A549 (cell line): Measurements from ENCODE around the gene PTHLH. TPM values are rescaled to one million over a fixed set of nuclear protein-coding genes. Genes with fewer than 3 reads are reported as not detected.

ENCODE experiments used
- ATAC-seq, 2 experiments: fragments of 200-7000 bp in 1 of 2; fragments of >200 bp in 1 of 2; cut with Nextera tagmentation in 1 of 2; cut with Tn5 transposase in 1 of 2; 3 replicates each; pipeline versions ENCODE4 v1.8.0 to v1.9.1; 2018 to 2020; ENCODE audit warnings: mild to moderate bottlenecking in 1 of 2, moderate library complexity in 1 of 2
- CTCF ChIA-PET: fragments of 300-600 bp; sonication (Branson Sonifier 250); formaldehyde crosslinking; extraction: SDS; loops from one replicate; lab custom pipeline; 2021; ENCODE audit warnings: antibody characterized with exemption, inconsistent platforms; lab: Yijun Ruan, JAX
- POLR2A ChIA-PET: fragments of 350-600 bp; formaldehyde crosslinking; extraction: SDS; loops from one replicate; lab custom pipeline; 2021; ENCODE audit warnings: antibody characterized with exemption, inconsistent platforms; lab: Yijun Ruan, JAX
- DNase-seq, 2 experiments: peaks; one replicate each; pipeline versions ENCODE4 v3.0.0 to v3.0.0-alpha.2; 2011 to 2016; ENCODE audit warnings: low read depth in 1 of 2, low spot score in 1 of 2
- FAIRE-seq: peaks from 2 replicates; lab custom pipeline; 2011; peaks lifted over from hg19 to GRCh38; lab: Jason Lieb, UNC
- H3K27ac ChIP-seq, 2 experiments: fragments of >200 bp; sonication (Bioruptor Twin); formaldehyde crosslinking; 3 replicates each; pipeline ENCODE4 v1.5.1; 2016 to 2017
- H3K4me1 ChIP-seq: fragments of >200 bp; sonication (Bioruptor Twin); formaldehyde crosslinking; 3 replicates; pipeline ENCODE4 v1.6.1; 2016
- H3K4me2 ChIP-seq: fragments of >200 bp; sonication (Bioruptor Twin); formaldehyde crosslinking; 3 replicates; pipeline ENCODE4 v1.6.1; 2016
- H3K4me3 ChIP-seq: fragments of >200 bp; sonication (Bioruptor Twin); formaldehyde crosslinking; 3 replicates; pipeline ENCODE4 v1.5.1; 2016
- H3K9me3 ChIP-seq: fragments of >200 bp; sonication (Bioruptor Twin); formaldehyde crosslinking; 3 replicates; pipeline ENCODE4 v1.6.1; 2016
- CEBPB ChIP-seq, 2 experiments: fragments of >200 bp in 1 of 2; sonication (Bioruptor Twin) in 1 of 2; formaldehyde crosslinking in 1 of 2; IDR thresholded peaks; 2 replicates each; pipeline ENCODE4 v1.6.1; 2012 to 2016
- CHD4 ChIP-seq: fragments of 200-600 bp; sonication (generic); IDR thresholded peaks from 2 replicates; pipeline ENCODE4 v1.6.1; 2016; ENCODE audit warnings: antibody characterized with exemption, mild to moderate bottlenecking, borderline replicate concordance
- EHMT2 ChIP-seq: fragments of 200-600 bp; sonication (generic); IDR thresholded peaks from 2 replicates; pipeline ENCODE4 v1.6.1; 2016; ENCODE audit warnings: antibody characterized with exemption, low read depth, mild to moderate bottlenecking, moderate library complexity
- EP300 ChIP-seq, 2 experiments: fragments of >200 bp; sonication (Bioruptor Twin); formaldehyde crosslinking; IDR thresholded peaks; 2 replicates in 1 of 2; 3 replicates in 1 of 2; pipeline ENCODE4 v1.6.1; 2016 to 2017
- HOXB5 ChIP-seq: fragments of 250-450 bp; sonication (Bioruptor Pico); IDR thresholded peaks from 2 replicates; pipeline ENCODE4 v1.5.0; 2020; ENCODE audit warnings: mild to moderate bottlenecking, moderate library complexity
- KDM1A ChIP-seq: fragments of 200-600 bp; sonication (generic); IDR thresholded peaks from 2 replicates; pipeline ENCODE4 v1.6.1; 2016; ENCODE audit warnings: low read depth, mild to moderate bottlenecking
- KDM5A ChIP-seq: fragments of 200-600 bp; sonication (generic); IDR thresholded peaks from 2 replicates; pipeline ENCODE4 v1.6.1; 2016; ENCODE audit warnings: antibody characterized with exemption, mild to moderate bottlenecking
- MAFK ChIP-seq: fragments of 450-650 bp; IDR thresholded peaks from 2 replicates; pipeline ENCODE4 v1.6.1; 2014; ENCODE audit not compliant: partially characterized antibody
- MYC ChIP-seq: IDR thresholded peaks from 2 replicates; pipeline ENCODE4 v1.6.1; 2012; ENCODE audit warnings: mild to moderate bottlenecking, inconsistent platforms, low read length, improper control_type of control experiment, borderline replicate concordance
- NPAS2 ChIP-seq: fragments of 250-450 bp; sonication (Bioruptor Pico); IDR thresholded peaks from 2 replicates; pipeline ENCODE4 v1.8.0; 2022; ENCODE audit warnings: mild to moderate bottlenecking, moderate library complexity, borderline replicate concordance
- NR3C1 ChIP-seq: fragments of >200 bp; sonication (Bioruptor Twin); formaldehyde crosslinking; IDR thresholded peaks from 3 replicates; pipeline ENCODE4 v1.6.1; 2017
- PHF8 ChIP-seq: fragments of 200-600 bp; sonication (generic); IDR thresholded peaks from 2 replicates; pipeline ENCODE4 v1.6.1; 2016; ENCODE audit warnings: low read depth, mild to moderate bottlenecking, antibody characterized with exemption, moderate library complexity, borderline replicate concordance
- RAD21 ChIP-seq, 2 experiments: fragments of >200 bp in 1 of 2; sonication (Bioruptor Twin) in 1 of 2; formaldehyde crosslinking in 1 of 2; IDR thresholded peaks in 1 of 2; conservative IDR thresholded peaks in 1 of 2; 2 replicates in 1 of 2; 3 replicates in 1 of 2; pipeline ENCODE4 v1.6.1; 2012 to 2018; ENCODE audit warnings: inconsistent platforms in 1 of 2
- RCOR1 ChIP-seq: fragments of 150-350 bp; IDR thresholded peaks from 2 replicates; pipeline ENCODE4 v1.6.1; 2014; ENCODE audit warnings: antibody characterized with exemption, low read length, low read depth
- REST ChIP-seq: fragments of 200-600 bp; sonication (generic); IDR thresholded peaks from 2 replicates; pipeline ENCODE4 v1.6.1; 2016; ENCODE audit warnings: antibody characterized with exemption, mild to moderate bottlenecking, moderate library complexity
- SREBF2 ChIP-seq: fragments of 450-650 bp; IDR thresholded peaks from 2 replicates; pipeline ENCODE4 v1.6.1; 2014; ENCODE audit warnings: mild to moderate bottlenecking, moderate library complexity
- TP53 ChIP-seq: fragments of 250-450 bp; sonication (Bioruptor Pico); IDR thresholded peaks from 2 replicates; pipeline ENCODE4 v1.5.0; 2021; ENCODE audit warnings: mild to moderate bottlenecking, moderate library complexity
- ZC3H11A ChIP-seq: fragments of 450-650 bp; IDR thresholded peaks from 2 replicates; pipeline ENCODE4 v1.6.1; 2014; ENCODE audit warnings: antibody characterized with exemption, mild to moderate bottlenecking
- ZNF302 ChIP-seq: fragments of 250-450 bp; sonication (Bioruptor Pico); IDR thresholded peaks from 2 replicates; pipeline ENCODE4 v1.9.0; 2021; ENCODE audit warnings: inconsistent platforms, mild to moderate bottlenecking, moderate library complexity
- ZSCAN20 ChIP-seq: fragments of 250-450 bp; sonication (Bioruptor Pico); IDR thresholded peaks from 2 replicates; pipeline ENCODE4 v1.8.0; 2022; ENCODE audit warnings: mild to moderate bottlenecking, moderate library complexity
- WGBS: methylation state at CpG from one replicate; pipeline ENCODE4 v1.1.6; 2017; ENCODE audit errors: missing lambda C conversion rate; 5-methylcytosine and 5-hydroxymethylcytosine counted together
- polyA plus RNA-seq, 4 experiments: library from polyadenylated mRNA; depleted of rRNA in 3 of 4; stranded (reverse); fragments of >200 nt; fragmentation: RNase III in 1 of 4; extraction: RNeasy Plus Mini Kit Qiagen cat#74134 plus additional on column Dnase treatment in 1 of 4; gene quantifications; 2 replicates in 3 of 4; 3 replicates in 1 of 4; pipeline ENCODE4 v1.2.3, GENCODE V29; 2011 to 2017
- TF ChIP-seq, protein P1 (sequence below): IDR thresholded peaks from 2 replicates; pipeline ENCODE4 v1.6.1; 2012; ENCODE audit warnings: low read depth, borderline replicate concordance
- TF ChIP-seq, protein P2 (sequence below): fragments of 250-450 bp; sonication (Bioruptor Pico); IDR thresholded peaks from 2 replicates; pipeline ENCODE4 v1.5.0; 2021; ENCODE audit warnings: mild to moderate bottlenecking, moderate library complexity, borderline replicate concordance

PTHLH gene
- polyA plus RNA-seq, 2 of the 4 experiments (the other 2 are of a cell fraction) = 10.9 to 27.9 TPM

GRCh38 chr12:27960821-27961220 lies 11.7 kb downstream of the PTHLH start:
- 93% methylated on average over 3 of the region's 3 CpGs for WGBS
- DNase-seq = no peak
- no peak overlapping the region for H3K4me3 ChIP-seq
- H3K9me3 ChIP-seq = no peaks in the 10 kb centered on the region
- H3K4me2 ChIP-seq = no peak overlapping the region
- ChIA-PET CTCF (no interaction called here), POLR2A (no interaction called here)
- no peak overlapping the region for H3K27ac ChIP-seq
- peaks cover 22% of the 10 kb centered on the region for H3K4me1 ChIP-seq
- FAIRE-seq = no peak
- ATAC-seq = no peak
- TF ChIP-seq, protein P1, sequence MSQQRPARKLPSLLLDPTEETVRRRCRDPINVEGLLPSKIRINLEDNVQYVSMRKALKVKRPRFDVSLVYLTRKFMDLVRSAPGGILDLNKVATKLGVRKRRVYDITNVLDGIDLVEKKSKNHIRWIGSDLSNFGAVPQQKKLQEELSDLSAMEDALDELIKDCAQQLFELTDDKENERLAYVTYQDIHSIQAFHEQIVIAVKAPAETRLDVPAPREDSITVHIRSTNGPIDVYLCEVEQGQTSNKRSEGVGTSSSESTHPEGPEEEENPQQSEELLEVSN = no peak
- TF ChIP-seq CHD4 = no peak
- TF ChIP-seq MAFK = no peak
- TF ChIP-seq EP300 (IDR thresholded peaks at IDR 0.05) = no peak
- no peak for TF ChIP-seq REST

- Histone ChIP-seq H3K4me1 (0 out of 3 replicates have a peak, but pooled peaks cover under 1% of the 10 kb centered on the region), H3K27ac (no peak overlapping the region), H3K4me3 (no peak overlapping the region), H3K4me2 (no peak overlapping the region), H3K9me3 (no peaks in the 10 kb centered on the region)
- no peak for DNase-seq
- CTCF ChIA-PET = no interaction called here
- ATAC-seq = no peak
- WGBS = 92% methylated on average over 3 of the region's 3 CpGs
- FAIRE-seq = no peak
- no peak for TF ChIP-seq EHMT2
- TF ChIP-seq KDM5A = no peak
- no peak for TF ChIP-seq ZC3H11A
- no peak for TF ChIP-seq MAFK
- TF ChIP-seq KDM1A = no peak
- TF ChIP-seq SREBF2 = no peak
- TF ChIP-seq RCOR1 = no peak
- TF ChIP-seq, protein P2, sequence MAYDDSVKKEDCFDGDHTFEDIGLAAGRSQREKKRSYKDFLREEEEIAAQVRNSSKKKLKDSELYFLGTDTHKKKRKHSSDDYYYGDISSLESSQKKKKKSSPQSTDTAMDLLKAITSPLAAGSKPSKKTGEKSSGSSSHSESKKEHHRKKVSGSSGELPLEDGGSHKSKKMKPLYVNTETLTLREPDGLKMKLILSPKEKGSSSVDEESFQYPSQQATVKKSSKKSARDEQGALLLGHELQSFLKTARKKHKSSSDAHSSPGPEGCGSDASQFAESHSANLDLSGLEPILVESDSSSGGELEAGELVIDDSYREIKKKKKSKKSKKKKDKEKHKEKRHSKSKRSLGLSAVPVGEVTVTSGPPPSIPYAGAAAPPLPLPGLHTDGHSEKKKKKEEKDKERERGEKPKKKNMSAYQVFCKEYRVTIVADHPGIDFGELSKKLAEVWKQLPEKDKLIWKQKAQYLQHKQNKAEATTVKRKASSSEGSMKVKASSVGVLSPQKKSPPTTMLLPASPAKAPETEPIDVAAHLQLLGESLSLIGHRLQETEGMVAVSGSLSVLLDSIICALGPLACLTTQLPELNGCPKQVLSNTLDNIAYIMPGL (CRISPR knock-in tag) = no peak
- TF ChIP-seq ZSCAN20 (CRISPR knock-in tag) = no peak
- TF ChIP-seq HOXB5 (CRISPR knock-in tag) = no peak
- TF ChIP-seq, protein P1 = no peak
- TF ChIP-seq EP300 (IDR thresholded peaks at IDR 0.05) = no peak
- TF ChIP-seq ZNF302 (CRISPR knock-in tag) = no peak
- no peak for TF ChIP-seq CEBPB (IDR thresholded peaks at IDR 0.05)
- TF ChIP-seq NPAS2 (CRISPR knock-in tag) = no peak
- no peak for TF ChIP-seq PHF8
- TF ChIP-seq RAD21 (conservative IDR thresholded peaks at IDR 0.05 in 1 of 2, IDR thresholded peaks at IDR 0.05 in 1 of 2) = no peak
- no peak for TF ChIP-seq TP53 (CRISPR knock-in tag)
- no peak for TF ChIP-seq NR3C1
- TF ChIP-seq MYC = no peak
- POLR2A ChIA-PET = no interaction called here
Measured at GRCh38 chr12:27958675-27959074, 13.9 kb downstream of the PTHLH start.
